NCI-H446 (cell line): Measurements from ENCODE around the gene GPR157.
"Not testable (repeated sequence)": the region's sequence is repeated elsewhere in the genome, so short reads cannot be mapped to it uniquely, and the experiment has no call there.

ENCODE experiments used
- DNase-seq, 2 experiments: peaks; one replicate each; lab custom pipeline; 2025; lab: John Stamatoyannopoulos, UW

GPR157 gene

DNA sequence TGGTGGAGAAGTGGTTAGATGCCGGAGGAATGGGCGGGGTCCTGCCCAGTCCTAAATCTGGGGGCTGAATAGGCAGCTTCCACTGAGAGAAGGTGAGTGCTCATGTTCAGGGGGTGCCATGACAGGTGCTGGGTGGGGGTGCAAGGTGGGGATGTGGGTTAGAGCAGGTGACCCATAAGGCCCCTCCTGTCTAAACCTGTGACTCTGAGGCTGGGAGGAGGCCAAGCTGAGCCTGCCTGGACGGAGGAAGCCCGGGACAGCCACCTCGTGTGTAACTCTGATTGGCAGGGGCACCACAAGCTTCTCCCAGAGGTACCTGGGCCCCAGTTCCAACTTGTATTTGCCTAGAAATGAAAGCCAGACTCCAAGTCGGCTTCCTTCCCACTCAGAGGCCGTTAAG, 10.7 kb downstream of the GPR157 start:
- no peak for DNase-seq

DNA sequence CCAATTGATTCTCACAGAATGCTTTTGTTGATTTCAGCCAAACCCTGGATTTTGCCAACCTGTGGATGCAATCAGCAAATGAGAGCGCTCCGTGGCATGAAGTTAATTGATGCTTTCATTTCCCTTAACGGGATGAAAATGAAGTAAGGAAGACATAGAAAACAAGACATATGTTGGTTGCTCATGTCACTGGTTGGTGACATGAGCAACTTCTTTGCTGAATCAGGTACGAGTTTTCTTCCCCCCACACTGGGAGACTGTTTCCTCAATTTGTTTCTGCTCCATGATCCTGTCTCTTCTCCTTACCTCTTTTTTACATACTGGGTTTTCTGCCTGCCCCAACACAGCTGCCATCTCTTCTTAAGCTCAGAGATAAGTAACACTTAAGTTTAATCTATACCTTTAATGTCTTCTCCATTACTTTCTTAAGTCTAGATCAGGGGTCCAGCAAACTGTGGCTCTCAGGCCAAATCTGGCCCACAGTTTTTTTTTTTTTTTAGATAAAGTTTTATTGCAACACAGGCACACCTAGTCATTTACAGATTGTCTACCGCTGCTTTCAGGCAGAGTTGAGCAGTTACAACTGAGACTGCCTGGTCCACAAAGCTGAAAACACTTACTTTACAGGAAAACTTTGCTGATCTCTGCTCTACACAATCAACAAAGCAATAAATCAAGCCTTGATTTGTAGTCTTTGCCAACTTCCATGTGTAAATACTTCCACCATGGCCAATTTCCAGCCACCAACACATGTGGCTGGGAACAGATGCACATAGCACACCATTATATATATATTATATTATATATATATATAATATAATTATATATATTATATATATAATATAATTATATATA, 13.3 kb downstream of the GPR157 start:
- peak in 1 of 2 experiments; percentile 23 for DNase-seq

DNA sequence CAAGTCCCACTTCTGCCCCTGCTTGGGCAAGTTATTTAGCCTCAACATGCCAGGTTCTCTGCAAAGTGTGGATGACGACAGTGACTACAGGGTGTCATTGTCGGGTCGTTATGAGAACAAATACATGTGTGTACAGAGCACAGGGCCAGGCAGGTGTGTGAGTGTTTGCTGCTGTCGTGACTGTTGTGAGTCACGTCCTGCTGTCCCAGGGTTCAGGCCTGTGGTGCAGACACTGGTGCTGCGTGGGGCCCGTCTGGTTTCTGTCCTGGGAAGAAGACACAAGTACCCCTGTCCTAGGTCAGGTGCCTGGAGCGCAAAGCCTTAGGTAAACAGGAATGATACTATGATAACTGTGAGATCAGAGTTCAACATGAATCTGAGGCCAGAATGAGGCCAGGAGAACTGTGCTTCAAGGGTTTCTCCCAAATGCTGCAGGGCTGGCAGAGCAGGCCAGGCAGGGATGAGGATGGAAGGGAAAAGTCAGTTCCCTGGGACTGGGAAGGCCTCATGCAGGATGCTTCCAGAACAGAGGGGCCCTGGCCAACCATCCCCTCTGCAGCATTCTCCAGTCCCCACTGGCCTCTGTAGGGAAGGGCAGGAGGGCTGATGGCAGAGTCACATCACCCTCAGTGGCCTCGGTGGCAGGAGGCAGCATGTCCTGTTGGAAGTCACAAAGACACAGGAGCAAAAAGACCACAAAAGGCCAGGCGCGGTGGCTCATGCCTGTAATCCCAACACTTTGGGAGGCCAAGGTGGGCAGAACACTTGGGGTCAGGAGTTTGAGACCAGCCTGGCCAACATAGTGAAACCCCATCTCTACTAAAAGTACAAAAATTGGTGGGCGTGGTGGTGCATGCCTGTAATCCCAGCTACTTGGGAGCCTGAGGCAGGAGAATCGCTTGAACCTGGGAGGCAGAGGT, 15.7 kb downstream of the GPR157 start:
- no peak for DNase-seq

DNA sequence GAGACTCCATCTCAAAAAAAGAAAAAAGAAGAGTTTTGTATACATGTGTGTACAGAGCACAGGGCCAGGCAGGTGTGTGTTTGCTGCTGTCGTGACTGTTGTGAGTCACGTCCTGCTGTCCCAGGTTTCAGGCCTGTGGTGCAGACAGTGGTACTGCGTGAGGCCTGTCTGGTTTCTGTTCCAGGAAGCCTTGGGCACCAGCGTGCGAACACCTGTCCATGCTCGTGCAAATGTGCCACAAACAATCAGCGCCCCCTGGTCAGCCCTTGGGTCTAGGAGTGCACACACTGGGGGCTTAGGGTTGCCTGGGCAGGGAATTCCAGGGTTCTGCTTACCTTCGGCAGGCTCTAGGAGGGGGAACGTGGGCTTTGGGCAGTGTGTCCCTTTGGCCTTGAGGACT, 16.9 kb downstream of the GPR157 start:
- DNase-seq: no peak

DNA sequence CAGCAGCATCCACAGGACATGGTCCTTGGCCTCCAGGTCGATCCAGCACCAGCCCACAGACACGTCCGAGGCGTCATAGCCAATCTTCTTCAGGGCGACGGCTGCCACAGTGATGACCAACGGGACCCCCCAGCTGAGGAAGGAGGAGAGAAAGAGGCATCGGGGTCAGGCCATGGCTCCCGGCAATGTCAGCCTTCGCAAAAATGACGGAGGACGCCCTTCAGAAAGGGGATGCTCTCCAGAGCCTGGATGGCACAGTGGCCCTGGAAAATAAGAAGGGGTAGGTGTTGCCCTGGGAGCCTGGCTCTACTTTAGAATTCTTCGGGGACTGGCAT, 17.6 kb downstream of the GPR157 start:
- no peak for DNase-seq

DNA sequence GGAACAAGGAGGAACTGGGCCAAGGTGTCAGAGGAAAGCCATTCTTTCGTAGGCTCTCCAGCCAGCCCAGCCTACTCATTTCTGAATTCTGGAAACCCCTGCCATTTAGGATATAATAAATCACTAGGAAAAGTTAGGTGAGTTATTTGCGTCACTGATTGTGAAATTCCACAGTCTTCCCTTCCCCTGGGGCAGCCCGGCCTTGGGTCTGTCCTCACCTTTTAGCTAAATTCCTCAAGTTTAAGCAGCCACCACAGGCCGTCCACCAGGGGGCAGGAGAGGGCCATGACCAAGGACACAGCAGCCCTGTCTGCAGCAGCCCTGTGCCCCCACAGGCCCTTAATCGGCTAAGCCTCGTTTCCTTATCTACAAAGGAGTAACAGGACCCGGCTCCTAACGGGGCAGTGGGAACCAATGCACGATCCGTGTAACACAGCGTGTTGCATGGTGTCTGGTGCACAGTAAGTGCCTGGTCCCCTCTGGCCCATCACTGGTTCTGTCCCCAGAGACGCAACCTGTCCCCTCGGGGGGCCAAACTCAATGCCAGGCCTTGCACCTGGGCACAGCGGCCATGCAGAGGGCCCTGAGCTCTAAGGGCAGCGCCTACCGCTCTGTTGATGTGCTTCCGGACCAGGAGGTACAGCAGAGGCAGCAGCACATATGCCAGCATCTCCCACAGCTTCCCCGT, 18.1 kb downstream of the GPR157 start:
- DNase-seq: peak; percentile 64 to 80

DNA sequence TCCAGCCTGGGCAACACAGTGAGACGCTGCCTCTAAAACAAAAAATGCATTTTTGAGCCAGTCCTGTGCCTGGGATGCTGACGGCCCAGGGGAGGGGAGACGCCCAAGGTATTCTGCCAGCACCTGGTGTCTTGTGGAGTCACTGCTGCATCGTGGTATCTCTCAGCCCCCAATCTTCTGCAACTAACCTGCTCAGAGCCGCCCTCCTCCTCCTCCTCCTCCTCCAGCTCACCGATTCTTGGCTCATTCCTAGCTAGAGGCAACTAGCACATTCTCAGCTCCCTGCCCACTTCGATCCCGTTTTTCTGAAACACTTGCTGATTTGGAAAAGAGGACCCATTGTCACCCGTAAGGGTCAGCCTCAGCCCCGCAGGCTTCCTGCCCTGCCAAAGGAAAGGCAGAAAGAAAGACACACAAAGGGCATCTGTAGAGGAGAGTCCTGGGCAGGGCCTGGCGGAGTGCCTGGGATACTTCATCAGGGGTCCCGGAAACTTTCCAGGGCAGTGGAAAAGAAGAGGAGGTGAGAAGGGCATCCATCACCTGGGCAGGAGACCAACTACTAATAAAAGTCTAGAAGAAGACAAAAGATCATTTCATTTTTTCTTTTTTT, 20.7 kb downstream of the GPR157 start:
- no peak for DNase-seq

DNA sequence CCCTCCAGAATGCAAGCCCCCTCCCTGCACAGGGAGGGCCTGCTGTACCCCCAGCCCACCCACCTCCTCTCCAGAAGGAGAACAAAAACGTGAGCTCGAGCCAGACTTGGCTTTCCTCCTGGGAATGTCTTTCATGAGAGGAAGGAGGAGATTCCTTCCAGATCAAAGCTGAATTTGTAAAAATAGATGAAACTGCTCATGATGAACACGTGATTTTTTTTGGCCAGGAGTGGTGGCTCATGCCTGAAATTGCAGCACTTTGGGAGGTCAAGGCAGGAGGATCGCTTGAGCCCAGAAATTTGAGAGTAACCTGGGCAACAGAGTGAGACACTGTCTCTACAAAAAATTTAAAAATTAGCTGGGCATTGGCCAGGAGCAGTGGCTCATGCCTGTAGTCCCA, 21.8 kb downstream of the GPR157 start:
- no peak for DNase-seq

DNA sequence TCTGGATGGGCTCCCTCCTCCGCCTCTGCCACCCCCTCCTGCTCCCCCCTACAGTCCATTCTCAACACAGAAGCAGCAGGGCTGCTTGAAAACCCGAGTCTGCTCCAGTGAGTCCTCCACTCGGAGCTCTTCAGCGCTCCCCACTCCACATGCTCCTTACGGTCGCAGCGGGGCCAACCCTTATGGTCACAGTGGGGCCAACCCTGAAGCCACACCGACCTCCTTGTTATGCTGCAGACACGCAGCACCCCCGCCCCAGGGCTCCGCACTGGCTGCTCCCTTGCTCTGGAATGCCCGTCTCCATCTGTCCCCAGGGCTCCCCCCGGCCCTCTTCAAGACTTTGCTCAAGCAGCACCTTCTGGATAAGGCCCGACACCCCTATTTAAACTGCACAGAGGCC, 22.6 kb downstream of the GPR157 start:
- no peak for DNase-seq

DNA sequence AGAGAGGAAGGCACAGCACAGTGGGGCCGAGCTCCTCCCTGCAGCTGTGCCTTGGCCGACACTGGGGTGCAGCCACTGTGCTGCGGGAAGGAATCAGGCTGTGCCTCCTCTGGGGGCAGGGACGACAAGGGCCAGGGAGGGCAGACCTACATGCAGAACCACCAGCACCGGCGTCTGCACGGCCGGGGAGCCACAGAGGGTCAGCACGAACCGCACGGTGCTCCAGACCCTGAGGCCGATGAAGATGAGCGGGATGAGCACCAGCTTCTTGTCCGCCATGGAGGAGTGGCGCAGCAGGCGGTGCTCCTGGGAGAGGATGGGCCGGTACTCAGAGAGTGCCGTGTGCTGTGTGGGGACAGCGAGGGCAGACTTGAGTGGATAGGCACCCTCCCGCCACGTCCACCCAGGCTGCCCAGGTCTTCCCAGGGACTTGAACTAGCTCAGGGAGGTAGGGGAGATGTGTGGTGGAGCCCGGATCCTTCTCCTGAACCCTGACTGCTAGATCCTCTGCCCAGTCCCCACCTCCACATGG, 23.5 kb downstream of the GPR157 start:
- no peak for DNase-seq

DNA sequence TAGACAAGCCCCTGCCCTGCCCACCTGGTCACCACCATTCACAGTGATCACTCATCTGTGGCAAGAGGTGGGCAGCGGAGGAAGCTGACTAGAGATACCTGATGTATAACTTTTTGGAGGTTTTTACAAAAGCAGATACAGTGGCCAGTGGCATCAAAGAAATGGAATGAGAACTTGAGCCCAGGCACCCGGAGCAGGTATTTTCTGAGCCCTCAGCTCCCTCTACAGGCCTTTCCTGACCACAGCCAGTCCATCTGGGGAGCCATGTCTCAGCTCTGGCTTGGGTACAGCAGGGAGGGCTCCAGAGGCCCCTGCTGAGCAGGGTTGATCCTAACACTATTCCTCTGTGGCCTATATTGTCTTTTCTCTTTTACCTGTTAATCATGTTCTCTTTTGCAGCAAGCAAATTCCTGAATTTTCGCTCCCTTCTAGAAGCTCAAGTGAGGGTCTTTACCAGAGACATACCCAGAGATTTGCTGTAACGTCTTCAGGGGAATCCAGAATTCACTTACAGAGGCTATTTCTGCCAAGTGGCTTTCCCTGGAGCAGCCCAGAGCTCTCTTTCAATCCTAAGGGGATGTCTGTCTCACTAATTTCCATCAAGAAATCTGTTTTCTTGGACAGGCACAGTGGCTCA, 27.3 kb downstream of the GPR157 start:
- DNase-seq: peak; percentile 34 to 63

DNA sequence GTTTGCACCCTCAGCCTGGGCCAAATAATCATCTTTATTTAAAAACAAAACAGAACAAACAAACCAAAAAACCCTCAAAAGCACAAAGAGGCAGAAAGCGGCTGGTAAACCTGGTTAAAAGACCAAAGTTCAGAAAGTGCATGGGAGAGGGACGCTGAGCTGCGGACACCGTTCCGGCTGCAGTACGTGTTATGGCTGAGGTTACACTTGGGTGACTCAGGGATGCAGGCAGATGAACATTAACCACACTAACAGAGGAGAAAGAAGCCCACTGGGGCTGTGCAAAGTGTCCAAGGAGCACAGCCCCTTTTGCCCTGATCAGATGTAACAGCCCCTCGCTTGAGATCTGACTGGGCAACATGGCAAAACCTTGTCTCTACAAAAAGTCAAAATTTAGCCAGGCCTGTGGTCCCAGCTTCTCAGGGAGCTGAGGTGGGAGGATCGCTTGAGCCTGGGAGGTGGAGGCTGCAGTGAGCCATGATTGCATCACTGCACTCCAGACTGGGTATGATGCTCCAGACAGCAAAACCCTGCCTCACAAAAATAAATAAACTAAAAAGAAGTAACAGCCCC, 28.3 kb downstream of the GPR157 start:
- DNase-seq: no peak

DNA sequence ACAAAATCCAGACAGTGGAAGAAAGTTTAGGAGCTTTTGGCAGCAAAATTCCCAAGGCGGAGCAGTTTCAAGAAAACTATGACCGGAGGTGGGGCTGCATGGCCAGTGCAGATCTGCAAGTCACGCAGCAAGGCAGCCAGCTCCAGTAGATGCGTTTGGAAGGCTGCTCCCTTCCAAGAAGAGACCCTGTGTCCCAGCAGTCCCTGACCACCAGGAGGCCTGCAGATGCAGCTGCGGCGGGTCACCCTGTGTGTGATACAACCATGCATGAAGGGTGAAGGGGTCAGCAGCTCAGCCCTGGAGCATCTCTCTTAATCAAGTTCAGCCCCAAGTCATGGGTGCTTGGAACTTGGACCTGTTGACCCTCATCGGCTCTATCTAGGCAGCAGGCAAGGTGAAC, 29.3 kb downstream of the GPR157 start:
- DNase-seq: no peak

DNA sequence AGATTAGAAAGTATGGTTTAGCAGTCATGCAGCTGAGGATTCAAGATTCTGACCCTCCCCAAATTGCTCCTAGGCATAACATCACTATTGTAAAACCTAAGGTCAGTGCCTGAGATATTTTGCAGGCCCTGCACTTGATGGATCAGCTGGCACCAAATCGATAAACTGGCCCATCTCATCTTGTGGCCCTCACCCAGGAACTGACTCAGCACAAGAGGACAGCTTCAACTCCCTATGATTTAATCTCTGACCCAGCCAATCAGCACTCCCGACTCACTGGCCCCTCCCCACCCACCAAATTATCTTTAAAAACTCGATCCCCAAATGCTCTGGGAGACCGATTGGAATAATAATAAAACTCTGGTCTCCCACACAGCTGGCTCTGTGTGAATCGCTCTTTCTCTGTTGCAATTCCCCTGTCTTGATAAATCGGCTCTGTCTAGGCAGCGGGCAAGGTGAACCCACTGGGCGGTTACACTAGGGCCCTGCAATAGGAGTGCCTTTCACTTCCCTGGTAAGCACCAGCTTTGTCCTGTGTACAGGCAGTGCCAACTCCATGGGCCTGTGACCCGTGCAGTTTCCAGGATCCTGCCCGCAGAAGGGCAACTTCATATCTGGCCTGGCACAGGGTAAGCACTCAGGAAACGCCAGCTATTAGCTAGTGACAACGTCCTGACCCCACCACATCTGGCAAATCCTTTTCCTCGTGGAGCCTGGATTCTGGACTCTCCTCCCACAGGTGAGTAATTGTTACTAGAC, 30.8 kb downstream of the GPR157 start:
- no peak for DNase-seq

DNA sequence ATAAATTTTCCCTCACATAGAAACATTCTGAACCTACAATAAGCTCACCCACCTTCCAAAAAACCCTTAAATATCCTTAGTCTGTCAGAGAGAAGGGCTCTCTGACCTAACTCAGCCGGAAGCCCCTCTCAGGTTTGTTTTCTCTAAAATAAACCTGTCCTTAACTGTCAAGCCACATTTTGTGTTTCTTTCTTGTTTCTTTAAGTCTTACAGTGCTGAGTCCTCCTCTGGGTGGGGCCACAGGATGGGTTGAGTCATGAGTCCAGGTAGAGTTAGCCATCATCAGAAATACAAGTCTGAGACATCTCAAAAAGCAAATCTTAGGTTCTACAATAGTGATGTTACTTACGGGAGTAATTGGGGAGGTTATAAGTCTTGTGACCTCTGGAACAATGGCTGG, 33.1 kb downstream of the GPR157 start:
- no peak for DNase-seq

DNA sequence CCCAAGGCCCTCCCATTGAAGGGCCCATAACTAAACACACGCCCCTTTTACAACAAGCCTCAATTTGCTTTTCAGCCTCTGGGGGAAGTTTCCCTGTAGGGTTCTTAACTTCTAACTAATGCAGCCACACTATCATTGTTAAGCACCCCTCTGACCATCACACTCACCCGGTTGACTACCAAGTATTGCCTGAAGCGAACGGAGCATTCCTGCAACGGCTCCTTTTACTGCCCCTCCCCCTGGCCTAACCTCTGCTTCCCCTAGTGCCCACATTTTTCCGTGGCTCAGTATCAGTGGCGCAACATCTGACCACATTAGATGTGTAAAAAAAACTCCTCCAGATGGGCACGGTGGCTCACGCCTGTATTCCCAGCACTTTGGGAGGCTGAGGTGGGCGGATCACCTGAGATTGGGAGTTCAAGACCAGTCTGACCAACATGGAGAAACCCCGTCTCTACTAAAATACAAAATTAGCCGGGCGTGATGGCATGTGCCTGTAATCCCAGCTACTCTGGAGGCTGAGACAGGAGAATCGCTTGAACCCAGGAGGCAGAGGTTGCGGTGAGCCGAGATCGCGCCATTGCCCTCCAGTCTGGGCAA, 34.8 kb downstream of the GPR157 start:
- DNase-seq: not testable (repeated sequence)

DNA sequence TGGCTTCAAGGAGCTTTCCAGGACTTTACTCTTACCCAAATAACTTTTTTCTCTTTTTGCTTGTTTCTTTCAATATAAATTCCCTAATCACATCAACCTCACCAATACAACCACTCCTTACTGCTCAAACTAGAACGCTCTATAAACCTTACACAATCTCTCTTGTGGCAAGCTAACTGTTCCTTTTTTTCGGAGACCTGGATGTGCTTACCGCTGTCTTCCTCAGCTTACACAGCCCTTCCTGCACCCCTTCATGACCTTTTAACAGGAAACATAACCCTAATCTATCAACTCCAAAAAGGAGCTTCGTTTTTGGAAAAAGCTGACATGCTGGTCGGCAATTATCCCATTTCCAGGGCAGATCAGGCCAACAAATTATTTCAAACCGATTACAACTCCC, 35.3 kb downstream of the GPR157 start:
- no peak for DNase-seq

DNA sequence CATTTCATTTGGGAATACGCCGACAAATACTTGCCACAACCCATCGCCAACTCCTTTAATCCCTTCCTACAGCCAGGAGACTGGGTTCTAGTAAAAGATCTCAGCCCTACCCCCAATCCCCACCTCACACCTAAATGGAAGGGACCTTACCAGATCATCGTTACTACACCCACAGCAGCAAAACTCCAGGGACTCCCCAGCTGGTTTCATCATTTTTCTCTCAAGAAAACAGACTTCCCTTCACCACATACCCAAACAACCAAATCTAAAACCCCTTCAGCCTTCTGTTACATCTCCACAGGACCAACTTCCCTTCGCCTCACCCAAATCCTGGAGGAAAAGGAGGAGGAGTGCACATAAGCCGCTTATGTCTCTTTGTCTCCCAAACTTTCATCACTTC, 35.8 kb downstream of the GPR157 start:
- DNase-seq: no peak

DNA sequence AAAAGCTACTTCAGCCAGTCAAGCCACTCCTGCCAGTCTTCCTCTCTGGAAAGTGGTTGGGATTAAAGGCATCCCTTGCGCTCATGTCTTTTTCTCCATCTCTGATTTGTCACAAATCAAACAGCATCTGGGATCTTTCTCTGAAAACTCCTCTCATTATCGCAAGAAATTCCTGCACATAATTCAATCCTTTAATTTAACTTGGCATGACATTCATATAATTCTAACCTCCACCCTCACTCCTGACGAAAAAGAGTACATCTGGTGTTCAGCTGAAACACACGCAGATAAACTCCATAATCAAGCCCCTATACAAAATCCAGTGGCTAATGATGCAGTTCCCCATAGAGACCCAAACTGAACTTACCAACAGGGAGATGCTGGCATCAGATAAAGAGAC, 40.1 kb downstream of the GPR157 start:
- no peak for DNase-seq
